T-helper 1 cell treated with Interleukin-12 subunit alpha and Interleukin-12 subunit beta and Interleukin-4 antibody, amounts not matched to agents 30 μg/mL and 1 μg/mL, for 36 hours (primary cell): ENCODE measurements around the gene ZNF688.

ENCODE experiments used
- H3K27ac Mint-ChIP-seq: one replicate; pipeline ENCODE4 v1.8.0; 2021; ENCODE audit warnings: mild to moderate bottlenecking, mixed read lengths
- H3K27me3 Mint-ChIP-seq: one replicate; pipeline ENCODE4 v1.8.0; 2021; ENCODE audit warnings: low read depth, mixed read lengths
- H3K36me3 Mint-ChIP-seq: one replicate; pipeline ENCODE4 v1.8.0; 2021; ENCODE audit warnings: low read depth, mixed read lengths
- H3K4me1 Mint-ChIP-seq: one replicate; pipeline ENCODE4 v1.8.0; 2021; ENCODE audit warnings: low read depth, mixed read lengths
- H3K4me3 Mint-ChIP-seq: one replicate; pipeline ENCODE4 v1.8.0; 2021; ENCODE audit warnings: mild to moderate bottlenecking, moderate library complexity, mixed read lengths
- H3K9me3 Mint-ChIP-seq: one replicate; pipeline ENCODE4 v1.8.0; 2021; ENCODE audit warnings: mixed read lengths

Gene ZNF688

GRCh38 chr16:30571445-30572322 is at the start of gene ZNF688:
Gene ZNF688 (minus strand): TSS chr16:30571714. CDS start chr16:30571629, 85 bp downstream.
- H3K4me1 Mint-ChIP-seq: peaks cover 38% of the 10 kb centered on the region

GRCh38 chr16:30620169-30620568 is 48.7 kb upstream of the ZNF688 start:
- peaks cover 43% of the 10 kb centered on the region for H3K27me3 Mint-ChIP-seq
- no peak overlapping the region for H3K4me3 Mint-ChIP-seq
- H3K36me3 Mint-ChIP-seq: no peaks in the 10 kb centered on the region
- no peak overlapping the region for H3K27ac Mint-ChIP-seq
- peaks cover 3% of the 10 kb centered on the region for H3K4me1 Mint-ChIP-seq
- no peaks in the 10 kb centered on the region for H3K9me3 Mint-ChIP-seq

More at GRCh38 chr16:30571445-30572322, at the start of gene ZNF688:
- peak within 1 kb of the TSS; percentile 92 for H3K4me3 Mint-ChIP-seq
- H3K27me3 Mint-ChIP-seq: no peaks in the 10 kb centered on the region
- H3K36me3 Mint-ChIP-seq: peaks cover 2% of the 10 kb centered on the region
- H3K9me3 Mint-ChIP-seq: no peaks in the 10 kb centered on the region
- peak within 1 kb of the TSS; percentile 85 for H3K27ac Mint-ChIP-seq

- Mint-ChIP-seq H3K27ac (no peak overlapping the region), H3K4me3 (no peak overlapping the region), H3K27me3 (peaks cover 43% of the 10 kb centered on the region), H3K36me3 (no peaks in the 10 kb centered on the region), H3K4me1 (peaks cover 3% of the 10 kb centered on the region), H3K9me3 (no peaks in the 10 kb centered on the region)
Measured at GRCh38 chr16:30619638-30620037, 48.1 kb upstream of the ZNF688 start.

GRCh38 chr16:30619202-30619601 is 47.7 kb upstream of the ZNF688 start:
- no peaks in the 10 kb centered on the region for H3K36me3 Mint-ChIP-seq
- no peak overlapping the region for H3K27ac Mint-ChIP-seq
- no peaks in the 10 kb centered on the region for H3K9me3 Mint-ChIP-seq
- peaks cover 3% of the 10 kb centered on the region for H3K4me1 Mint-ChIP-seq
- H3K4me3 Mint-ChIP-seq: no peak overlapping the region
- peaks cover 43% of the 10 kb centered on the region for H3K27me3 Mint-ChIP-seq

GRCh38 chr16:30615358-30616091 is 44.0 kb upstream of the ZNF688 start:
- no peaks in the 10 kb centered on the region for H3K9me3 Mint-ChIP-seq
- H3K4me3 Mint-ChIP-seq: no peak overlapping the region
- no peak overlapping the region for H3K27ac Mint-ChIP-seq
- peaks cover 6% of the 10 kb centered on the region for H3K4me1 Mint-ChIP-seq
- no peaks in the 10 kb centered on the region for H3K36me3 Mint-ChIP-seq
- peaks cover 18% of the 10 kb centered on the region for H3K27me3 Mint-ChIP-seq

- H3K27ac Mint-ChIP-seq: peak within 1 kb of the TSS; percentile 92
- peak within 1 kb of the TSS; percentile 89 for H3K4me3 Mint-ChIP-seq
- H3K36me3 Mint-ChIP-seq: peaks cover 13% of the 10 kb centered on the region
- peaks cover 18% of the 10 kb centered on the region for H3K4me1 Mint-ChIP-seq
- H3K9me3 Mint-ChIP-seq: no peaks in the 10 kb centered on the region
- no peaks in the 10 kb centered on the region for H3K27me3 Mint-ChIP-seq
Measured at GRCh38 chr16:30609926-30610839, 38.7 kb upstream of the ZNF688 start, which contains the start of gene ZNF689. Gene ZNF689 (minus strand): TSS chr16:30610389. CDS start chr16:30610041, 348 bp downstream.

GRCh38 chr16:30609002-30609925 is 37.8 kb upstream of the ZNF688 start:
- Mint-ChIP-seq H3K36me3 (peaks cover 20% of the 10 kb centered on the region), H3K4me3 (peak overlapping the region; percentile 89), H3K9me3 (no peaks in the 10 kb centered on the region), H3K27ac (peak overlapping the region; percentile 81), H3K27me3 (no peaks in the 10 kb centered on the region), H3K4me1 (peaks cover 18% of the 10 kb centered on the region)

- no peaks in the 10 kb centered on the region for H3K27me3 Mint-ChIP-seq
- H3K4me3 Mint-ChIP-seq: no peak overlapping the region
- H3K36me3 Mint-ChIP-seq: peaks cover 34% of the 10 kb centered on the region
- H3K27ac Mint-ChIP-seq: no peak overlapping the region
- H3K4me1 Mint-ChIP-seq: peaks cover 16% of the 10 kb centered on the region
- H3K9me3 Mint-ChIP-seq: no peaks in the 10 kb centered on the region
Measured at GRCh38 chr16:30606004-30606403, 34.5 kb upstream of the ZNF688 start.

- Mint-ChIP-seq H3K4me1 (peaks cover 11% of the 10 kb centered on the region), H3K27me3 (no peaks in the 10 kb centered on the region), H3K9me3 (no peaks in the 10 kb centered on the region), H3K4me3 (no peak overlapping the region), H3K36me3 (peaks cover 36% of the 10 kb centered on the region), H3K27ac (no peak overlapping the region)
Measured at GRCh38 chr16:30605158-30605557, 33.6 kb upstream of the ZNF688 start.

- no peak overlapping the region for H3K27ac Mint-ChIP-seq
- H3K4me1 Mint-ChIP-seq: peaks cover 11% of the 10 kb centered on the region
- peaks cover 36% of the 10 kb centered on the region for H3K36me3 Mint-ChIP-seq
- no peaks in the 10 kb centered on the region for H3K9me3 Mint-ChIP-seq
- H3K27me3 Mint-ChIP-seq: no peaks in the 10 kb centered on the region
- no peak overlapping the region for H3K4me3 Mint-ChIP-seq
Measured at GRCh38 chr16:30604316-30604947, 32.9 kb upstream of the ZNF688 start.

- peaks cover 36% of the 10 kb centered on the region for H3K36me3 Mint-ChIP-seq
- H3K9me3 Mint-ChIP-seq: no peaks in the 10 kb centered on the region
- H3K4me3 Mint-ChIP-seq: no peak overlapping the region
- H3K27me3 Mint-ChIP-seq: no peaks in the 10 kb centered on the region
- H3K27ac Mint-ChIP-seq: no peak overlapping the region
- peaks cover 8% of the 10 kb centered on the region for H3K4me1 Mint-ChIP-seq
Measured at GRCh38 chr16:30603945-30604315, 32.4 kb upstream of the ZNF688 start.

GRCh38 chr16:30602616-30603277 is 31.2 kb upstream of the ZNF688 start:
- Mint-ChIP-seq H3K27me3 (no peaks in the 10 kb centered on the region), H3K36me3 (peaks cover 36% of the 10 kb centered on the region), H3K9me3 (no peaks in the 10 kb centered on the region), H3K4me1 (peaks cover 9% of the 10 kb centered on the region), H3K4me3 (no peak overlapping the region), H3K27ac (no peak overlapping the region)
